Vagina (tissue), 2 donors: ENCODE data around the gene DENND5A. TPM values are rescaled to one million over a fixed set of nuclear protein-coding genes. Genes with fewer than 3 reads are reported as not detected.

Experiments used
- DNase-seq, 2 donors: peaks; one replicate each; pipeline ENCODE4 v3.0.0-alpha.2; 2017; ENCODE audit errors: extremely low spot score in 2 of 2
- H3K27ac ChIP-seq: fragments of 200-600 bp; sonication (generic); one replicate; pipeline ENCODE4 v1.5.1; 2019
- H3K27me3 ChIP-seq: fragments of 200-600 bp; sonication (generic); one replicate; pipeline ENCODE4 v1.5.1; 2019
- H3K36me3 ChIP-seq, 2 donors: fragments of 200-600 bp; sonication (generic); one replicate each; pipeline ENCODE4 v1.5.1; 2017 to 2019
- H3K4me1 ChIP-seq: fragments of 200-600 bp; sonication (generic); one replicate; pipeline ENCODE4 v1.5.1; 2019
- H3K4me3 ChIP-seq, 2 donors: fragments of 200-600 bp; sonication (generic); 1 replicate in 1 of 2; 2 replicates in 1 of 2; pipeline ENCODE4 v1.5.1; 2016 to 2019
- H3K9me3 ChIP-seq: fragments of 200-600 bp; sonication (generic); one replicate; pipeline ENCODE4 v1.5.1; 2019
- POLR2A ChIP-seq, 2 donors: fragments of 450-650 bp; IDR thresholded peaks; one replicate each; pipeline ENCODE4 v1.6.1; 2017; ENCODE audit warnings: antibody characterized with exemption in 2 of 2, mild to moderate bottlenecking in 2 of 2, moderate library complexity in 2 of 2
- POLR2AphosphoS5 ChIP-seq, 2 donors: sonication (generic); formaldehyde crosslinking; IDR thresholded peaks; one replicate each; pipeline ENCODE4 v1.9.0; 2017; ENCODE audit warnings: antibody characterized with exemption in 2 of 2, mild to moderate bottlenecking in 2 of 2, low read depth in 1 of 2; ENCODE audit not compliant: insufficient read depth in 1 of 2
- intact Hi-C: fragments of 100-400 bp; cut with DNase I; formaldehyde crosslinking; loops from one replicate; pipeline ENCODE4 v1.15.1; 2023
- total RNA-seq: library from RNA; depleted of rRNA; stranded (reverse); fragments of >200 nt; gene quantifications from one replicate; pipeline ENCODE4 v1.2.3, GENCODE V29; 2016
- TF ChIP-seq, protein P1 (sequence below), 3 experiments: fragments of 450-650 bp in 2 of 3; fragments of 200-600 bp in 1 of 3; sonication (generic) in 1 of 3; IDR thresholded peaks; one replicate each; pipeline ENCODE4 v1.5.1; 2017 to 2019; ENCODE audit warnings: antibody characterized with exemption in 3 of 3, mild to moderate bottlenecking in 2 of 3, moderate library complexity in 2 of 3

The DENND5A gene
- total RNA-seq, 1 donor from 2014 or later, result 82.0 TPM

GRCh38 chr11:9187616-9188015 lies 77.5 kb downstream of the DENND5A start:
- H3K4me3 ChIP-seq, result no peak overlapping the region
- H3K4me1 ChIP-seq, result no peaks in the 10 kb centered on the region
- H3K9me3 ChIP-seq, result no peaks in the 10 kb centered on the region
- no peak for DNase-seq
- no peak overlapping the region for H3K27ac ChIP-seq
- intact Hi-C loops, result no loop called here
- no peaks in the 10 kb centered on the region for H3K36me3 ChIP-seq
- no peaks in the 10 kb centered on the region for H3K27me3 ChIP-seq
- no peak for TF ChIP-seq POLR2A (IDR thresholded peaks at IDR 0.05)
- TF ChIP-seq, protein P1, sequence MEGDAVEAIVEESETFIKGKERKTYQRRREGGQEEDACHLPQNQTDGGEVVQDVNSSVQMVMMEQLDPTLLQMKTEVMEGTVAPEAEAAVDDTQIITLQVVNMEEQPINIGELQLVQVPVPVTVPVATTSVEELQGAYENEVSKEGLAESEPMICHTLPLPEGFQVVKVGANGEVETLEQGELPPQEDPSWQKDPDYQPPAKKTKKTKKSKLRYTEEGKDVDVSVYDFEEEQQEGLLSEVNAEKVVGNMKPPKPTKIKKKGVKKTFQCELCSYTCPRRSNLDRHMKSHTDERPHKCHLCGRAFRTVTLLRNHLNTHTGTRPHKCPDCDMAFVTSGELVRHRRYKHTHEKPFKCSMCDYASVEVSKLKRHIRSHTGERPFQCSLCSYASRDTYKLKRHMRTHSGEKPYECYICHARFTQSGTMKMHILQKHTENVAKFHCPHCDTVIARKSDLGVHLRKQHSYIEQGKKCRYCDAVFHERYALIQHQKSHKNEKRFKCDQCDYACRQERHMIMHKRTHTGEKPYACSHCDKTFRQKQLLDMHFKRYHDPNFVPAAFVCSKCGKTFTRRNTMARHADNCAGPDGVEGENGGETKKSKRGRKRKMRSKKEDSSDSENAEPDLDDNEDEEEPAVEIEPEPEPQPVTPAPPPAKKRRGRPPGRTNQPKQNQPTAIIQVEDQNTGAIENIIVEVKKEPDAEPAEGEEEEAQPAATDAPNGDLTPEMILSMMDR (IDR thresholded peaks at IDR 0.05), result no peak
- TF ChIP-seq POLR2AphosphoS5 (IDR thresholded peaks at IDR 0.05; ENCODE audit: insufficient read depth in 1 of 2, low read depth in 1 of 2), result no peak

- Histone ChIP-seq H3K4me3 (no peak overlapping the region), H3K36me3 (no peaks in the 10 kb centered on the region), H3K27me3 (no peaks in the 10 kb centered on the region), H3K9me3 (no peaks in the 10 kb centered on the region), H3K27ac (no peak overlapping the region), H3K4me1 (no peaks in the 10 kb centered on the region)
- intact Hi-C loops, result no loop called here
- TF ChIP-seq POLR2A (IDR thresholded peaks at IDR 0.05) (no peak), POLR2AphosphoS5 (IDR thresholded peaks at IDR 0.05; ENCODE audit: insufficient read depth in 1 of 2, low read depth in 1 of 2) (no peak)
- TF ChIP-seq, protein P1 (IDR thresholded peaks at IDR 0.05), result no peak
- no peak for DNase-seq
Observed at GRCh38 chr11:9184516-9184915, 80.6 kb downstream of the DENND5A start.

- intact Hi-C loops, result no loop called here
- H3K4me3 ChIP-seq, result no peak overlapping the region
- H3K9me3 ChIP-seq, result no peaks in the 10 kb centered on the region
- no peaks in the 10 kb centered on the region for H3K27me3 ChIP-seq
- TF ChIP-seq POLR2A (IDR thresholded peaks at IDR 0.05), result no peak
- TF ChIP-seq, protein P1 (IDR thresholded peaks at IDR 0.05), result no peak
- no peak for TF ChIP-seq POLR2AphosphoS5 (IDR thresholded peaks at IDR 0.05; ENCODE audit: insufficient read depth in 1 of 2, low read depth in 1 of 2)
- H3K27ac ChIP-seq, result no peak overlapping the region
- no peaks in the 10 kb centered on the region for H3K4me1 ChIP-seq
- H3K36me3 ChIP-seq, result peaks cover 0 to 14% of the 10 kb centered on the region in 2 donors
- DNase-seq, result no peak
Observed at GRCh38 chr11:9182180-9182871, 82.8 kb downstream of the DENND5A start.

GRCh38 chr11:9180784-9181183 lies 84.4 kb downstream of the DENND5A start:
- intact Hi-C loops, result no loop called here
- peaks cover 0 to 20% of the 10 kb centered on the region in 2 donors for H3K36me3 ChIP-seq

GRCh38 chr11:9179141-9179540 lies 86.0 kb downstream of the DENND5A start:
- no peaks in the 10 kb centered on the region for H3K9me3 ChIP-seq
- peaks cover 0 to 20% of the 10 kb centered on the region in 2 donors for H3K36me3 ChIP-seq
- no peak for TF ChIP-seq POLR2A (IDR thresholded peaks at IDR 0.05)
- TF ChIP-seq, protein P1 (IDR thresholded peaks at IDR 0.05), result no peak
- no peak for TF ChIP-seq POLR2AphosphoS5 (IDR thresholded peaks at IDR 0.05; ENCODE audit: insufficient read depth in 1 of 2, low read depth in 1 of 2)
- no peak overlapping the region for H3K27ac ChIP-seq
- no peaks in the 10 kb centered on the region for H3K27me3 ChIP-seq
- no peak overlapping the region for H3K4me3 ChIP-seq
- no peak for DNase-seq
- no peaks in the 10 kb centered on the region for H3K4me1 ChIP-seq
- intact Hi-C loops, result no loop called here

More at GRCh38 chr11:9180784-9181183, 84.4 kb downstream of the DENND5A start:
- TF ChIP-seq, protein P1 (IDR thresholded peaks at IDR 0.05), result no peak
- TF ChIP-seq POLR2AphosphoS5 (IDR thresholded peaks at IDR 0.05; ENCODE audit: insufficient read depth in 1 of 2, low read depth in 1 of 2) (no peak), POLR2A (IDR thresholded peaks at IDR 0.05) (no peak)
- Histone ChIP-seq H3K9me3 (no peaks in the 10 kb centered on the region), H3K27me3 (no peaks in the 10 kb centered on the region), H3K4me3 (no peak overlapping the region), H3K27ac (no peak overlapping the region), H3K4me1 (no peaks in the 10 kb centered on the region)
- no peak for DNase-seq
